Endodermal cell (in vitro differentiated cells): ENCODE measurements around the gene DNAJB13. TPM values are rescaled to one million over a fixed set of nuclear protein-coding genes. Genes with fewer than 3 reads are reported as not detected.
A peak's percentile ranks its signal among the peaks of the same experiment; 100 is the strongest.

Experiments
- DNase-seq: peaks from one replicate; pipeline ENCODE4 v3.0.0-alpha.2; 2017
- H3K27ac ChIP-seq: 2 replicates; pipeline ENCODE4 v1.5.1; 2013; ENCODE audit warnings: mild to moderate bottlenecking, low read depth, low read length, moderate library complexity
- H3K27me3 ChIP-seq: 2 replicates; pipeline ENCODE4 v1.6.1; 2013; ENCODE audit warnings: mild to moderate bottlenecking, low read length, moderate library complexity; ENCODE audit not compliant: insufficient read depth, control insufficient read depth, poor library complexity, severe bottlenecking
- H3K36me3 ChIP-seq: 2 replicates; pipeline ENCODE4 v1.7.0; 2013; ENCODE audit warnings: mild to moderate bottlenecking, low read length, moderate library complexity; ENCODE audit not compliant: control insufficient read depth, insufficient read depth
- H3K4me1 ChIP-seq: one replicate; pipeline ENCODE4 v1.7.0; 2013; ENCODE audit warnings: low read length; ENCODE audit not compliant: control insufficient read depth, insufficient read depth
- H3K4me3 ChIP-seq: 2 replicates; pipeline ENCODE4 v1.5.1; 2013; ENCODE audit warnings: mild to moderate bottlenecking, low read length, moderate library complexity
- H3K9ac ChIP-seq: 2 replicates; pipeline ENCODE4 v1.6.1; 2013; ENCODE audit warnings: mild to moderate bottlenecking, low read length, moderate library complexity; ENCODE audit not compliant: poor library complexity, severe bottlenecking; ENCODE audit errors: extremely low read depth
- H3K9me3 ChIP-seq: 2 replicates; pipeline ENCODE4 v1.6.1; 2013; ENCODE audit warnings: mild to moderate bottlenecking, low read length, moderate library complexity; ENCODE audit not compliant: control insufficient read depth
- H3K27ac Mint-ChIP-seq: 2 replicates; pipeline ENCODE4 v1.8.0; 2020; ENCODE audit warnings: mixed read lengths
- H3K27me3 Mint-ChIP-seq: 2 replicates; pipeline ENCODE4 v1.8.0; 2021; ENCODE audit warnings: mild to moderate bottlenecking, mixed read lengths; ENCODE audit not compliant: insufficient read depth
- H3K36me3 Mint-ChIP-seq: 2 replicates; pipeline ENCODE4 v1.8.0; 2020; ENCODE audit warnings: low read depth, mixed read lengths
- H3K4me1 Mint-ChIP-seq: 2 replicates; pipeline ENCODE4 v1.8.0; 2020; ENCODE audit warnings: mixed read lengths
- H3K4me3 Mint-ChIP-seq: 2 replicates; pipeline ENCODE4 v1.8.0; 2020; ENCODE audit warnings: mild to moderate bottlenecking, moderate library complexity, mixed read lengths
- H3K9me3 Mint-ChIP-seq: 2 replicates; pipeline ENCODE4 v1.8.0; 2020; ENCODE audit warnings: mild to moderate bottlenecking, mixed read lengths
- CTCF ChIP-seq: fragments of 200-600 bp; sonication (generic); conservative IDR thresholded peaks from 2 replicates; pipeline ENCODE4 v1.5.0; 2021; ENCODE audit warnings: antibody characterized with exemption, mild to moderate bottlenecking
- WGBS, 2 experiments: methylation state at CpG; one replicate each; pipeline versions ENCODE4 v1.1.5 to v1.1.7; 2013; ENCODE audit warnings: missing lambda C conversion rate in 2 of 2, mixed read lengths in 1 of 2; ENCODE audit not compliant: insufficient coverage in 1 of 2, insufficient read length in 1 of 2; 5-methylcytosine and 5-hydroxymethylcytosine counted together
- total RNA-seq, 2 donors: library from RNA; stranded (reverse); fragmentation: NEBNext Ultra II Directional in 1 of 2; extraction: Animal tissue kit (Norgen Biotek cat#: 25700) in 1 of 2; gene quantifications; 2 replicates in 1 of 2; 3 replicates in 1 of 2; pipeline ENCODE4 v1.2.1, GENCODE V29; 2021

The DNAJB13 gene
- total RNA-seq, 2 donors from 2014 or later = 0.44 to 1.2 TPM

GRCh38 chr11:74002832-74003231 lies 52.0 kb downstream of the DNAJB13 start:
- H3K4me3 Mint-ChIP-seq = no peak overlapping the region
- H3K36me3 Mint-ChIP-seq = no peaks in the 10 kb centered on the region
- Histone ChIP-seq H3K27ac (no peak overlapping the region), H3K4me1 (no peaks in the 10 kb centered on the region), H3K36me3 (no peaks in the 10 kb centered on the region), H3K9me3 (no peaks in the 10 kb centered on the region), H3K27me3 (no peaks in the 10 kb centered on the region), H3K9ac (no peak overlapping the region), H3K4me3 (no peak overlapping the region)
- no peaks in the 10 kb centered on the region for H3K27me3 Mint-ChIP-seq
- no peak for DNase-seq
- H3K9me3 Mint-ChIP-seq = no peaks in the 10 kb centered on the region
- WGBS, 2 experiments = 89 to 100% methylated on average over 2 to 4 of the region's 4 CpGs
- H3K27ac Mint-ChIP-seq = no peak overlapping the region
- no peaks in the 10 kb centered on the region for H3K4me1 Mint-ChIP-seq
- TF ChIP-seq CTCF = no peak

- no peak for DNase-seq
- Mint-ChIP-seq H3K4me1 (peaks cover 11% of the 10 kb centered on the region), H3K9me3 (no peaks in the 10 kb centered on the region), H3K36me3 (no peaks in the 10 kb centered on the region), H3K27me3 (no peaks in the 10 kb centered on the region), H3K4me3 (no peak overlapping the region), H3K27ac (no peak overlapping the region)
- Histone ChIP-seq H3K4me1 (no peaks in the 10 kb centered on the region), H3K4me3 (no peak overlapping the region), H3K9me3 (no peaks in the 10 kb centered on the region), H3K9ac (no peak overlapping the region), H3K27me3 (no peaks in the 10 kb centered on the region), H3K36me3 (no peaks in the 10 kb centered on the region), H3K27ac (no peak overlapping the region)
- WGBS, 2 experiments = 92 to 93% methylated on average over 3 to 6 of the region's 6 CpGs
- TF ChIP-seq CTCF = no peak
Measured at GRCh38 chr11:74004046-74004695, 53.3 kb downstream of the DNAJB13 start.

GRCh38 chr11:74004759-74005615 lies 54.2 kb downstream of the DNAJB13 start:
- H3K27ac Mint-ChIP-seq = no peak overlapping the region

More at GRCh38 chr11:74004759-74005615, 54.2 kb downstream of the DNAJB13 start:
- no peak overlapping the region for H3K4me3 ChIP-seq
- H3K4me1 ChIP-seq = no peaks in the 10 kb centered on the region
- H3K9ac ChIP-seq = no peak overlapping the region
- peaks cover 11% of the 10 kb centered on the region for H3K4me1 Mint-ChIP-seq
- H3K27me3 Mint-ChIP-seq = no peaks in the 10 kb centered on the region
- H3K36me3 ChIP-seq = no peaks in the 10 kb centered on the region
- no peaks in the 10 kb centered on the region for H3K36me3 Mint-ChIP-seq
- H3K9me3 ChIP-seq = no peaks in the 10 kb centered on the region
- peak; percentile 56 for DNase-seq
- 88 to 90% methylated on average over 10 to 11 of the region's 11 CpGs for WGBS, 2 experiments
- TF ChIP-seq CTCF = no peak
- no peaks in the 10 kb centered on the region for H3K9me3 Mint-ChIP-seq
- H3K4me3 Mint-ChIP-seq = no peak overlapping the region
- no peak overlapping the region for H3K27ac ChIP-seq
- no peaks in the 10 kb centered on the region for H3K27me3 ChIP-seq
